GM12864 (cell line): ENCODE measurements around the gene TEX36.
"Not testable (repeated sequence)": the region's sequence is repeated elsewhere in the genome, so short reads cannot be mapped to it uniquely, and the experiment has no call there.

Experiments used
- DNase-seq: peaks from one replicate; pipeline ENCODE4 v3.0.0-alpha.2; 2011; ENCODE audit warnings: low read depth
- H3K4me3 ChIP-seq: 2 replicates; pipeline ENCODE4 v1.5.1; 2011; ENCODE audit warnings: mild to moderate bottlenecking, low read depth, low read length, control low read depth
- TF ChIP-seq, protein P1 (sequence below): IDR thresholded peaks from 2 replicates; pipeline ENCODE4 v1.5.1; 2011; ENCODE audit warnings: low read depth, mild to moderate bottlenecking, moderate library complexity, low read length, control low read depth, inconsistent platforms; ENCODE audit errors: missing control alignments

TEX36 gene

GRCh38 chr10:125698481-125698998, 15.6 kb upstream of the TEX36 start:
- TF ChIP-seq, protein P1, sequence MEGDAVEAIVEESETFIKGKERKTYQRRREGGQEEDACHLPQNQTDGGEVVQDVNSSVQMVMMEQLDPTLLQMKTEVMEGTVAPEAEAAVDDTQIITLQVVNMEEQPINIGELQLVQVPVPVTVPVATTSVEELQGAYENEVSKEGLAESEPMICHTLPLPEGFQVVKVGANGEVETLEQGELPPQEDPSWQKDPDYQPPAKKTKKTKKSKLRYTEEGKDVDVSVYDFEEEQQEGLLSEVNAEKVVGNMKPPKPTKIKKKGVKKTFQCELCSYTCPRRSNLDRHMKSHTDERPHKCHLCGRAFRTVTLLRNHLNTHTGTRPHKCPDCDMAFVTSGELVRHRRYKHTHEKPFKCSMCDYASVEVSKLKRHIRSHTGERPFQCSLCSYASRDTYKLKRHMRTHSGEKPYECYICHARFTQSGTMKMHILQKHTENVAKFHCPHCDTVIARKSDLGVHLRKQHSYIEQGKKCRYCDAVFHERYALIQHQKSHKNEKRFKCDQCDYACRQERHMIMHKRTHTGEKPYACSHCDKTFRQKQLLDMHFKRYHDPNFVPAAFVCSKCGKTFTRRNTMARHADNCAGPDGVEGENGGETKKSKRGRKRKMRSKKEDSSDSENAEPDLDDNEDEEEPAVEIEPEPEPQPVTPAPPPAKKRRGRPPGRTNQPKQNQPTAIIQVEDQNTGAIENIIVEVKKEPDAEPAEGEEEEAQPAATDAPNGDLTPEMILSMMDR: no peak
- DNase-seq: no peak
- H3K4me3 ChIP-seq: no peak overlapping the region

- not testable (repeated sequence) for DNase-seq, H3K4me3 ChIP-seq
Measured at GRCh38 chr10:125696884-125697283, 13.9 kb upstream of the TEX36 start.

DNA sequence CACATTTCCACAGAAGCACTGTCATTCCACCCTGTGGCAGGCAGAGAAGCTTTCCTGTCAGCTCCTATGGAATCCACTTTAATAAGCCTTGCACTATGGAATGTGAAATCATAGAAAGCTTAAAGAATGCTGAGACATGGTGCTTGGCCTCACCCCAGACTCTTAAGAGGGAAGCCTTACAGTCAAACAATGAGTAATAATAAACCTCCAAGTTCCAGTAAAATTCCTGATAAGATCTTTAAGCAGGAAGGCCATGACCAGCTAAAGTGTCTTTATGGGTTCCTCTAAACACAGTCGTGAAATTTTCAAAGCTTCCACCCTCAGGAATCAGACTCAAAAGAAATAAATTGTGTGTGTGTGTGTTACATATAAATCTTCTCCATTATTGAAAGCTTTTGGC, 11.9 kb upstream of the TEX36 start:
- no peak overlapping the region for H3K4me3 ChIP-seq
- DNase-seq: no peak
- TF ChIP-seq, protein P1: no peak

DNA sequence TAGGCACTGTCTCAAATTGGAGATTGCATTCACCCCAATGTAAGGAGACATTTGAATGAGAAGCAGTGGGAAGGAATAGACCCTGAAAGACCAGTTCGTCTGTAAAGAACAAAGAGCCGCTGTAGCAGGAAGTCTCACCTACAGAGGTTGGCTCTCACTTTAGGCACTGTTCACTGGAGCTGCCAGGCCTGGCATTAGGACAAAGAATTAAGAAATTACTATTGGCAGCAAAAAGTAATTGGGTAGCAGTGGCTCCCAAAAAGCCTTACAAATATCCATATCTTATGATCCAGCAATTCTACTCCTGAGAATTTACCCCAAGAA, 10.5 kb upstream of the TEX36 start:
- no peak for DNase-seq
- no peak overlapping the region for H3K4me3 ChIP-seq
- TF ChIP-seq, protein P1: no peak

- H3K4me3 ChIP-seq: no peak overlapping the region
- TF ChIP-seq, protein P1: no peak
- DNase-seq: no peak
Measured at GRCh38 chr10:125692601-125693523, 9.9 kb upstream of the TEX36 start.

GRCh38 chr10:125692196-125692595, 9.2 kb upstream of the TEX36 start:
- no peak overlapping the region for H3K4me3 ChIP-seq
- TF ChIP-seq, protein P1: no peak
- DNase-seq: no peak

- TF ChIP-seq, protein P1: no peak
- no peak for DNase-seq
- H3K4me3 ChIP-seq: no peak overlapping the region
Measured at GRCh38 chr10:125691160-125691981, 8.4 kb upstream of the TEX36 start.
